CD14-positive monocyte (primary cell): Measurements from ENCODE around the gene RMI2. TPM values are rescaled to one million over a fixed set of nuclear protein-coding genes. Genes with fewer than 3 reads are reported as not detected.

ENCODE experiments used
- DNase-seq, 3 donors: peaks; one replicate each; pipeline ENCODE4 v3.0.0-alpha.2; 2011 to 2022
- H2AFZ ChIP-seq: 2 replicates; pipeline ENCODE4 v1.6.0; 2012; ENCODE audit warnings: mild to moderate bottlenecking, low read depth, low read length, inconsistent platforms; ENCODE audit not compliant: insufficient read depth, poor library complexity, severe bottlenecking
- H3K27ac ChIP-seq, 2 donors: 1 replicate in 1 of 2; 2 replicates in 1 of 2; pipeline ENCODE4 v1.5.1; 2012 to 2013; ENCODE audit warnings: low read length in 2 of 2, control low read depth in 1 of 2, inconsistent platforms in 1 of 2, low read depth in 1 of 2, mild to moderate bottlenecking in 1 of 2
- H3K27me3 ChIP-seq, 2 donors: one replicate each; pipeline versions ENCODE4 v1.6.0 to v1.6.1; 2011 to 2013; ENCODE audit warnings: low read length in 2 of 2; ENCODE audit not compliant: control insufficient read depth in 2 of 2, insufficient read depth in 2 of 2
- H3K36me3 ChIP-seq, 2 donors: replicated peaks in 1 of 2; 1 replicate in 1 of 2; 2 replicates in 1 of 2; pipeline versions ENCODE4 v1.5.1 to v1.6.1; 2012 to 2013; ENCODE audit warnings: low read length in 2 of 2, control low read depth in 1 of 2, inconsistent platforms in 1 of 2, mild to moderate bottlenecking in 1 of 2; ENCODE audit not compliant: insufficient read depth in 2 of 2, control insufficient read depth in 1 of 2
- H3K4me1 ChIP-seq, 2 donors: 1 replicate in 1 of 2; 2 replicates in 1 of 2; pipeline versions ENCODE4 v1.5.1 to v1.6.1; 2012 to 2013; ENCODE audit warnings: low read length in 2 of 2, control low read depth in 1 of 2, inconsistent platforms in 1 of 2, mild to moderate bottlenecking in 1 of 2, moderate library complexity in 1 of 2; ENCODE audit not compliant: insufficient read depth in 2 of 2, control insufficient read depth in 1 of 2
- H3K4me2 ChIP-seq: replicated peaks from 2 replicates; pipeline ENCODE3; 2012; ENCODE audit warnings: low read length, moderate library complexity, mild to moderate bottlenecking; ENCODE audit not compliant: poor library complexity, severe bottlenecking; ENCODE audit errors: extremely low read depth
- H3K4me3 ChIP-seq, 3 experiments: fragments of 200-600 bp in 1 of 3; sonication (generic) in 1 of 3; replicated peaks in 1 of 3; 1 replicate in 2 of 3; 2 replicates in 1 of 3; pipeline ENCODE4 v1.5.1; 2011 to 2013; ENCODE audit warnings: low read length in 3 of 3, mild to moderate bottlenecking in 3 of 3, control low read depth in 2 of 3, low read depth in 2 of 3, inconsistent platforms in 1 of 3, moderate library complexity in 1 of 3
- H3K79me2 ChIP-seq: 2 replicates; pipeline ENCODE4 v1.6.0; 2012; ENCODE audit warnings: mild to moderate bottlenecking, control low read depth, inconsistent platforms, low read length, moderate library complexity; ENCODE audit not compliant: insufficient read depth
- H3K9ac ChIP-seq: 2 replicates; pipeline ENCODE4 v1.6.0; 2017; ENCODE audit warnings: low read length, mild to moderate bottlenecking; ENCODE audit not compliant: insufficient read depth, poor library complexity, severe bottlenecking
- H3K9me3 ChIP-seq, 2 donors: replicated peaks in 1 of 2; 1 replicate in 1 of 2; 2 replicates in 1 of 2; pipeline versions ENCODE4 v1.5.1 to v1.6.1; 2012 to 2013; ENCODE audit warnings: low read length in 2 of 2, control low read depth in 1 of 2; ENCODE audit not compliant: control insufficient read depth in 1 of 2, insufficient read depth in 1 of 2
- H4K20me1 ChIP-seq: 2 replicates; pipeline ENCODE4 v1.6.0; 2012; ENCODE audit warnings: mild to moderate bottlenecking, low read length, control low read depth, moderate library complexity; ENCODE audit not compliant: insufficient read depth
- H3K27ac Mint-ChIP-seq, 7 donors: one replicate each; pipeline ENCODE4 v1.8.0; 2020; ENCODE audit warnings: mild to moderate bottlenecking in 7 of 7, mixed read lengths in 7 of 7, moderate library complexity in 6 of 7, inconsistent platforms in 2 of 7
- H3K27me3 Mint-ChIP-seq, 3 donors: one replicate each; pipeline ENCODE4 v1.8.0; 2021 to 2022; ENCODE audit warnings: low read depth in 3 of 3, mild to moderate bottlenecking in 3 of 3, mixed read lengths in 3 of 3, moderate library complexity in 3 of 3, inconsistent platforms in 1 of 3
- H3K36me3 Mint-ChIP-seq, 2 donors: one replicate each; pipeline ENCODE4 v1.8.0; 2020; ENCODE audit warnings: mixed read lengths in 2 of 2, inconsistent platforms in 1 of 2, mild to moderate bottlenecking in 1 of 2
- H3K4me1 Mint-ChIP-seq: one replicate; pipeline ENCODE4 v1.8.0; 2020; ENCODE audit warnings: mild to moderate bottlenecking, mixed read lengths
- H3K4me3 Mint-ChIP-seq, 2 donors: one replicate each; pipeline ENCODE4 v1.8.0; 2020; ENCODE audit warnings: mild to moderate bottlenecking in 2 of 2, mixed read lengths in 2 of 2, moderate library complexity in 1 of 2
- H3K9me3 Mint-ChIP-seq, 7 donors: one replicate each; pipeline ENCODE4 v1.8.0; 2020 to 2022; ENCODE audit warnings: mixed read lengths in 7 of 7, mild to moderate bottlenecking in 6 of 7, moderate library complexity in 6 of 7, inconsistent platforms in 2 of 7
- WGBS: methylation state at CpG from one replicate; pipeline ENCODE4 v1.1.5; 2013; ENCODE audit warnings: missing lambda C conversion rate; ENCODE audit not compliant: insufficient coverage; 5-methylcytosine and 5-hydroxymethylcytosine counted together
- intact Hi-C, 2 donors: fragments of 100-400 bp; cut with micrococcal nuclease; formaldehyde crosslinking; loops; one replicate each; pipeline versions ENCODE4 v1.15.0 to v1.15.1; 2023
- polyA plus RNA-seq, 3 donors: library from polyadenylated mRNA; depleted of rRNA in 1 of 3; unstranded in 2 of 3; stranded (reverse) in 1 of 3; fragments of 300-500 nt in 2 of 3; fragments of >200 nt in 1 of 3; fragmentation: Illumina TruSeq in 2 of 3; gene quantifications; 1 replicate in 2 of 3; 2 replicates in 1 of 3; pipeline ENCODE4 v1.2.3, GENCODE V29; 2012 to 2021
- TF ChIP-seq, protein P1 (sequence below): fragments of 200-600 bp; IDR thresholded peaks from one replicate; pipeline ENCODE4 v1.8.0; 2022; ENCODE audit warnings: antibody characterized with exemption, mild to moderate bottlenecking

RMI2 gene
- polyA plus RNA-seq, 3 donors: 0.17 to 0.24 (median 0.23) TPM

DNA sequence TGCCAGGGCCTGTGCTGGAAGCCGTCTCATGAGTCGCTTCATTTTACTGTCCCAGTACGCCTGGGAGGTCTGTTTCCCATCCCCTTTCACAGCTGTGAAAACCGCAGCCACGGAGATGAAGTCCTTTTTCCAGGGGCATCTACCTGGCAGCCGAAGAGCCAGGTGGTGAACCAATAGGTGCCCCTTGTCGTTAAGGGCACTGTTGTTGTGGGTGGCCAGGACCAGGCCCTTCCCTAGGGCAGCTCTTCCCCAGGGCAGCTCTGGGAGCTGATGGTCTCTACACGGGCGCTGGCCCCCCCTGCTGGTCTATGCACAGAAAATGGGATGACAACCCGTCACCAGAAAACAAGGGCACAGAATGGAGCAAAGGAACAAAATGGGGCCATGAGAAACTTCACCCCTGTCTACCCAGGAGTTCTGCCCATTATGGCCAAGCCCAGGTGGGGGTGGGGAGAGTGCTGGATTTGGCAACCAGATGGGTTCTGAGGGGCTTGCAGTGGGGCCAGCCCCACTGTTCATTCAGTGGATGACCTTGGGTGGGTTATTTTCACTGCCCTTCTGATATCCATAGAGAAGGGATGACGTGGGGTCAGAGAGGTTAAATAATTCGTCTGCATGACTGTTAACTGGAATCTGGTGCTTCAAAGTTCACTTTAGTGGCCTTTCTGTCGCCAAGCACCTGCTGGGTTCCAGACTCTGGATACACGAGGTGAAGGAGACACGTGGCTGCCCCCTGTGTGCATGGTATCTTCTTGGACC is 11.5 kb downstream of the RMI2 start:
- peaks cover 39 to 51% of the 10 kb centered on the region in 2 donors for H3K27me3 ChIP-seq
- DNase-seq: peak; percentile 47 to 71 (median 68)
- H3K27ac ChIP-seq: no peak overlapping the region
- H3K9ac ChIP-seq: no peak overlapping the region
- H3K4me1 Mint-ChIP-seq: peaks cover 35% of the 10 kb centered on the region
- intact Hi-C loops: loop anchor here (5.0 to 10.0 kb wide), 4 partner anchors 44 to 394 kb away; partner anchors contain the start of gene SOCS1 (in 1 of the 2)
- H3K4me3 ChIP-seq: no peak overlapping the region
- H3K4me1 ChIP-seq: peaks cover 23 to 28% of the 10 kb centered on the region in 2 donors
- no peak overlapping the region for H3K4me2 ChIP-seq
- peaks cover 52 to 73% (median 59%) of the 10 kb centered on the region in 3 donors for H3K27me3 Mint-ChIP-seq
- H2AFZ ChIP-seq: no peak overlapping the region
- H3K9me3 Mint-ChIP-seq: peaks cover 0 to 4% (median 0%) of the 10 kb centered on the region in 7 donors
- peaks cover 12% of the 10 kb centered on the region for H3K79me2 ChIP-seq
- peak overlapping the region in 1 of 7 donors; percentile 66 for H3K27ac Mint-ChIP-seq
- peak overlapping the region in 1 of 2 donors; percentile 81 for H3K4me3 Mint-ChIP-seq
- peaks cover 0 to 7% of the 10 kb centered on the region in 2 donors for H3K9me3 ChIP-seq
- no peaks in the 10 kb centered on the region for H3K36me3 ChIP-seq
- 81% methylated on average over 13 of the region's 15 CpGs for WGBS
- H4K20me1 ChIP-seq: peaks cover 11% of the 10 kb centered on the region
- TF ChIP-seq, protein P1, sequence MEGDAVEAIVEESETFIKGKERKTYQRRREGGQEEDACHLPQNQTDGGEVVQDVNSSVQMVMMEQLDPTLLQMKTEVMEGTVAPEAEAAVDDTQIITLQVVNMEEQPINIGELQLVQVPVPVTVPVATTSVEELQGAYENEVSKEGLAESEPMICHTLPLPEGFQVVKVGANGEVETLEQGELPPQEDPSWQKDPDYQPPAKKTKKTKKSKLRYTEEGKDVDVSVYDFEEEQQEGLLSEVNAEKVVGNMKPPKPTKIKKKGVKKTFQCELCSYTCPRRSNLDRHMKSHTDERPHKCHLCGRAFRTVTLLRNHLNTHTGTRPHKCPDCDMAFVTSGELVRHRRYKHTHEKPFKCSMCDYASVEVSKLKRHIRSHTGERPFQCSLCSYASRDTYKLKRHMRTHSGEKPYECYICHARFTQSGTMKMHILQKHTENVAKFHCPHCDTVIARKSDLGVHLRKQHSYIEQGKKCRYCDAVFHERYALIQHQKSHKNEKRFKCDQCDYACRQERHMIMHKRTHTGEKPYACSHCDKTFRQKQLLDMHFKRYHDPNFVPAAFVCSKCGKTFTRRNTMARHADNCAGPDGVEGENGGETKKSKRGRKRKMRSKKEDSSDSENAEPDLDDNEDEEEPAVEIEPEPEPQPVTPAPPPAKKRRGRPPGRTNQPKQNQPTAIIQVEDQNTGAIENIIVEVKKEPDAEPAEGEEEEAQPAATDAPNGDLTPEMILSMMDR: peak; percentile 84
- H3K36me3 Mint-ChIP-seq: peaks cover 11 to 24% of the 10 kb centered on the region in 2 donors

DNA sequence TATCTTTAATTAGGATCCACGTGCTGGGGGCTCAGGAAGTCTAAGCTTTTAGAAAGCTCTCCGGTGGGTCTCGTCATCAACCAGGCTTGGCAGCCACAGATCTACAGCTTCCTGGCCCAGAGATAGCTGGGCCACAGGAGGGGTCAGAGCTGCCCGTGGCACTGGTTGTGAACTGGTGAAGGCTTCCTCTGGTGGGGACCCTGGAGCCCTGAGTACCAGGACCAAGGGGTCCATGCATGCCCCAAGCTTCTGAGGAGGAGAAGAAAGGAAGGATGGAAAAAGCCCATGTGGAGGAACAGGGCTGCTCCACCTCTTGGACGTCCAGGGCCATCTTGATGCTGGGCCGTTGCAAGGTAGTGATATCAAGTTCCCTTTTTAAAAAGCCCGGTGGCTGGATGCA is 13.3 kb downstream of the RMI2 start:
- WGBS: 57% methylated on average over 4 of the region's 7 CpGs
- Mint-ChIP-seq H3K27ac (no peak overlapping the region), H3K9me3 (peaks cover 0 to 12% (median 2%) of the 10 kb centered on the region in 7 donors), H3K4me1 (peaks cover 50% of the 10 kb centered on the region), H3K36me3 (peaks cover 0 to 17% of the 10 kb centered on the region in 2 donors), H3K4me3 (peak overlapping the region in 1 of 2 donors; percentile 81), H3K27me3 (peaks cover 70 to 90% (median 73%) of the 10 kb centered on the region in 3 donors)
- TF ChIP-seq, protein P1: no peak
- H3K4me3 ChIP-seq: no peak overlapping the region
- no peaks in the 10 kb centered on the region for H3K36me3 ChIP-seq
- no peaks in the 10 kb centered on the region for H3K79me2 ChIP-seq
- H2AFZ ChIP-seq: no peak overlapping the region
- intact Hi-C loops: loop anchor here (5.0 to 10.0 kb wide), 4 partner anchors 46 to 396 kb away; partner anchors contain the start of gene SOCS1 (in 1 of the 2)
- H3K27me3 ChIP-seq: peaks cover 46 to 67% of the 10 kb centered on the region in 2 donors
- no peak overlapping the region for H3K4me2 ChIP-seq
- DNase-seq: no peak
- peaks cover 20% of the 10 kb centered on the region for H4K20me1 ChIP-seq
- peaks cover 31 to 36% of the 10 kb centered on the region in 2 donors for H3K4me1 ChIP-seq
- H3K27ac ChIP-seq: no peak overlapping the region
- H3K9ac ChIP-seq: no peak overlapping the region
- peaks cover 0 to 7% of the 10 kb centered on the region in 2 donors for H3K9me3 ChIP-seq
